ENCODE data around the gene CCDC91. TPM values are rescaled to one million over a fixed set of nuclear protein-coding genes. Genes with fewer than 3 reads are reported as not detected.
A peak's percentile ranks its signal among the peaks of the same experiment; 100 is the strongest.

Gene CCDC91
- total and polyA plus RNA-seq, 3 donors from 2014 or later = 60.6 to 226 (median 92.1) TPM

DNA sequence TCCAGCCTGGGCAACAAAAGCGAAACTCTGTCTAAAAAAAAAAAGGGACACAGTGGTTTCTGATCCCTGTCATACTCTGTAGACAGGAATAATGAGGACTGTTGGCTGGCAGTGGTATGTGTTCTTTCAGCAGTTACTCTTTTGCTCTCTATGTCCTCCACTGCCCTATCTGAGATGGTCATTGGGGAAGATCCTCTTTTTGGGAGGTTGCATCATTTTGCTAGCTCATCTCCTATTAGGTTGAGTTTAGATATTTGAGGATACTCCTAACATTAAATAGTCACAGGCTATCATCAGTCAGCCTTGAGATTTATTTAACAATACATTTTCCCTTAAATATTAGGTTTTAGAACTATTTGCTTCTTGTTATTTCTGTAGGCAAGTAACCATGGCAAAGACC is 5.9 kb upstream of the CCDC91 start:
- Histone ChIP-seq H3K4me1 (peaks cover 4% of the 10 kb centered on the region), H3K4me3 (no peak overlapping the region), H3K36me3 (ENCODE audit: low read depth, missing control alignments) (no peaks in the 10 kb centered on the region), H3K27ac (no peak overlapping the region), H3K9me3 (no peaks in the 10 kb centered on the region), H3K27me3 (no peaks in the 10 kb centered on the region)
- intact Hi-C loops (cut with DNase I; ENCODE audit: low total_unique reads) = no loop called here
- DNase-seq = no peak
- 92 to 96% methylated on average over 1 of the region's 1 CpG for WGBS, 2 donors
- no peak for TF ChIP-seq POLR2A (IDR thresholded peaks at IDR 0.05)
- TF ChIP-seq, protein P1, sequence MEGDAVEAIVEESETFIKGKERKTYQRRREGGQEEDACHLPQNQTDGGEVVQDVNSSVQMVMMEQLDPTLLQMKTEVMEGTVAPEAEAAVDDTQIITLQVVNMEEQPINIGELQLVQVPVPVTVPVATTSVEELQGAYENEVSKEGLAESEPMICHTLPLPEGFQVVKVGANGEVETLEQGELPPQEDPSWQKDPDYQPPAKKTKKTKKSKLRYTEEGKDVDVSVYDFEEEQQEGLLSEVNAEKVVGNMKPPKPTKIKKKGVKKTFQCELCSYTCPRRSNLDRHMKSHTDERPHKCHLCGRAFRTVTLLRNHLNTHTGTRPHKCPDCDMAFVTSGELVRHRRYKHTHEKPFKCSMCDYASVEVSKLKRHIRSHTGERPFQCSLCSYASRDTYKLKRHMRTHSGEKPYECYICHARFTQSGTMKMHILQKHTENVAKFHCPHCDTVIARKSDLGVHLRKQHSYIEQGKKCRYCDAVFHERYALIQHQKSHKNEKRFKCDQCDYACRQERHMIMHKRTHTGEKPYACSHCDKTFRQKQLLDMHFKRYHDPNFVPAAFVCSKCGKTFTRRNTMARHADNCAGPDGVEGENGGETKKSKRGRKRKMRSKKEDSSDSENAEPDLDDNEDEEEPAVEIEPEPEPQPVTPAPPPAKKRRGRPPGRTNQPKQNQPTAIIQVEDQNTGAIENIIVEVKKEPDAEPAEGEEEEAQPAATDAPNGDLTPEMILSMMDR (IDR thresholded peaks at IDR 0.05) = no peak

DNA sequence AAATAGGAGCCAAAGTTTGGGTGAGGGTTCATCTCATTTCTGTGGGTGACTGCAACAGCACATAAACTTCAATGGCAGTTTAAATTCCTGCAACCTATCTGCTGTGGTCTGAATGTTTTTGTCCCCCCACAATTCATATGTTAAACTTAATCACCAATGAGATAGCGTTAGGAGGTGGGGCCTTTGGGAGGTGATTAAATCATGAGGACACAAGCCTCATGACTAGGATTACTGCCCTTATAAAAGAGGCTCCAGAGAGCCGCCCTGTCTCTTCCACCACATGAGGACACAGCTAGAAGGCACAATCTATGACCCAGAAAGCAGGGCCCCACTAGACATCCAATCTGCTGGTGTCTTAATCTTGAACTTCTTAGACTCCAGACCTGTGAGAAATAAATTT is 3.8 kb upstream of the CCDC91 start:
- Histone ChIP-seq H3K27ac (no peak overlapping the region), H3K4me1 (peaks cover 12% of the 10 kb centered on the region), H3K4me3 (no peak overlapping the region), H3K27me3 (no peaks in the 10 kb centered on the region), H3K36me3 (ENCODE audit: low read depth, missing control alignments) (no peaks in the 10 kb centered on the region), H3K9me3 (no peaks in the 10 kb centered on the region)
- intact Hi-C loops (cut with DNase I; ENCODE audit: low total_unique reads) = no loop called here
- DNase-seq = no peak
- WGBS, 2 donors = 75 to 87% methylated on average over 2 of the region's 2 CpGs
- TF ChIP-seq, protein P1 (IDR thresholded peaks at IDR 0.05) = no peak
- no peak for TF ChIP-seq POLR2A (IDR thresholded peaks at IDR 0.05)

DNA sequence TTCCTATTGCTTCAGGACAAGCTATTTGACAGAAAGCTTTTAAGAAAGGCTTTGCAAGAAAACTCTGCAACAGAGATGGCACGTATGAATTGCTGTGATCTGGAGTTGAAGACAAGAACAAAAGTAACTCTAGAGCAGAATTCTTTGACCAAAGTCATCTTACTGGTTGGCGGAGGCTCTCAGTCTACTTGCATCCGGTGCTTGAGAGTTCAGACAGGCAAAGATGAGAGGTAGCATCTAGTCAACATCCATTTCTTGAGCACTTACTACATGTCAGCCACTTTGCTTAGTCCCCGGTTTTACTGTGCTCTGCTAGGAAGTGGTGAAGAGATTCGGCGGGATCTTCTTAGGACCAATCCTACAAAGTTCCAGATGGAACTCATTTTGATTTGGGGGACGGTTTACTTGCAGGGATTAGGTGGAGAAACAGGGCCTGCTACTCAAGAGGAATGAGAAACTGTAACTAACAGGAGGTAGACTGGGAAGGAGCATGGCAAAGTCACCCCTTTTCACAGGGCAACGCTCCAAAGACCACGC is 404 bp upstream of the CCDC91 start:
- TF ChIP-seq, protein P1 (IDR thresholded peaks at IDR 0.05) = no peak
- no peak for TF ChIP-seq POLR2A (IDR thresholded peaks at IDR 0.05)
- H3K4me3 ChIP-seq = peak overlapping the region; percentile 92 to 95
- H3K27me3 ChIP-seq = no peaks in the 10 kb centered on the region
- intact Hi-C loops (cut with DNase I; ENCODE audit: low total_unique reads) = no loop called here
- WGBS, 2 donors = 37 to 53% methylated on average over 9 of the region's 9 CpGs
- H3K36me3 ChIP-seq (ENCODE audit: low read depth, missing control alignments) = no peaks in the 10 kb centered on the region
- H3K27ac ChIP-seq = peak overlapping the region; percentile 95 to 98
- peak; percentile 15 for DNase-seq
- H3K9me3 ChIP-seq = no peaks in the 10 kb centered on the region
- peaks cover 15% of the 10 kb centered on the region for H3K4me1 ChIP-seq

DNA sequence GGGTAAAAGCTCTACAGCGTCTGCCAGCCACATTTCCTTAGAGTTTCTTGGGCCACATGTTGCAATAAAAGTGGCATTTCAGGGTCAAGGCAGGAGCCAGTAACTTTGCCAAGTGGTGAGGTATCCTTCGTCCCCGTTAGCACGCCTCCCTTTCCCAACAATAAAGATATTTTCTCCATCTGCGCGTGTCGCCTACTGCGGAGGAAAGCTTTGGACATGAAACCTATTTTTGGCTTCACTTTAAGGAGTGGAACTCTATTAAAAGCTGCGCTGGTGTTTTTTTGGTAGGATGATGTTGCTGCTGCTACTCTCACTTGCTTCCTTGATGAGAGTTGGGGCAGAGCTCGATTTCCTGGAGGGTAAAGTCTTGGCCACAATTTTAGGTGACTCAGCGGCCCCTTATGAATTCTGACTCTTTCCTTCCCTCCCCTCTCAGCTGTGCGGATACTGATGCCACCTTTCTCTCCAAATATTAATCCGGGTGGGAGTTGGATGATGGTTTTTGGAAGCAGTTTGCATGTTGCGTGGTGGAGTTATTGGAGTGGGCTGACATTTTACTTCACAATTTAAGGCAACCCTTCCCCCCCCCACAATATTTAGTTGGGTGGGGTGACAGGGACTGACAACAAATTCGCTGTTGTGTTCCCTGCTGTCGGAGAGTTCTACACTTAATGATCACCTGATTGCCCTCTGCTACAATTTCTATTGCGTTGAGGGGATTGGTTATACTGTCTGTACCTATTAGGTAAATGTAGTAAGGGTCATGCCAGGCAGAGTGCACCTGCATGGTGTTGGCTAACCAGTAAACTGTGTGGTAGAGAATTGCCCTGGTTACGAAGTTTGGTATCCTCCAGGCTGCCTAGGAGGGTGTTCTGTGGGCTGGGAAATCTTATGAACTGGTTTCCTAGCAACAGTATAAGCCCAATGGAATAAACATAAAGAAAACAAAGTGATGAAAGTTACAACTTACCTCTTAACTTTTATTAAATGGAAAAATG is 1.1 kb downstream of the CCDC91 start:
- 19% methylated on average over 18 of the region's 18 CpGs for WGBS, 2 donors
- no peaks in the 10 kb centered on the region for H3K36me3 ChIP-seq (ENCODE audit: low read depth, missing control alignments)
- no peaks in the 10 kb centered on the region for H3K9me3 ChIP-seq
- H3K4me1 ChIP-seq = peaks cover 15% of the 10 kb centered on the region
- H3K27me3 ChIP-seq = no peaks in the 10 kb centered on the region
- peak overlapping the region; percentile 92 to 95 for H3K4me3 ChIP-seq
- H3K27ac ChIP-seq = peak overlapping the region; percentile 95 to 98
- DNase-seq = peak; percentile 16
- no peak for TF ChIP-seq POLR2A (IDR thresholded peaks at IDR 0.05)
- TF ChIP-seq, protein P1 (IDR thresholded peaks at IDR 0.05) = no peak
- intact Hi-C loops (cut with DNase I; ENCODE audit: low total_unique reads) = no loop called here
